HepG2 (cell line): ENCODE data around the gene HNRNPA1L2. TPM values are rescaled to one million over a fixed set of nuclear protein-coding genes. Genes with fewer than 3 reads are reported as not detected.

Experiments used
- CBX2 ChIP-seq, 2 experiments: fragments of 200-600 bp in 1 of 2; sonication (generic); formaldehyde crosslinking in 1 of 2; IDR thresholded peaks; 2 replicates each; pipeline versions ENCODE4 v1.7.0 to v1.8.1; 2018 to 2022; ENCODE audit warnings: low read depth in 2 of 2, low read length in 1 of 2, mild to moderate bottlenecking in 1 of 2, missing genetic modification reagents in 1 of 2
- CREB1 ChIP-seq, 2 experiments: fragments of 450-650 bp in 1 of 2; IDR thresholded peaks; 2 replicates each; pipeline ENCODE4 v1.6.1; 2016 to 2017; ENCODE audit warnings: control low read depth in 1 of 2, mild to moderate bottlenecking in 1 of 2, missing compliant biosample characterization in 1 of 2, missing genetic modification characterization in 1 of 2
- E2F2 ChIP-seq: sonication (generic); formaldehyde crosslinking; IDR thresholded peaks from 2 replicates; pipeline ENCODE4 v1.4.0; 2020; ENCODE audit warnings: missing genetic modification reagents, borderline replicate concordance
- FOSL1 ChIP-seq: sonication (generic); formaldehyde crosslinking; IDR thresholded peaks from 2 replicates; pipeline ENCODE4 v1.9.0; 2021; ENCODE audit warnings: missing genetic modification reagents, borderline replicate concordance
- HES4 ChIP-seq: sonication (generic); formaldehyde crosslinking; IDR thresholded peaks from 2 replicates; pipeline ENCODE4 v1.9.0; 2021; ENCODE audit warnings: mild to moderate bottlenecking, missing genetic modification reagents, borderline replicate concordance
- NFIB ChIP-seq: sonication (generic); formaldehyde crosslinking; IDR thresholded peaks from 2 replicates; pipeline ENCODE4 v1.9.0; 2021; ENCODE audit warnings: missing genetic modification reagents, mild to moderate bottlenecking, borderline replicate concordance
- NR2F2 ChIP-seq: IDR thresholded peaks from 2 replicates; pipeline ENCODE4 v1.6.1; 2012; ENCODE audit warnings: low read depth, inconsistent platforms, borderline replicate concordance
- RAD51 ChIP-seq: fragments of 450-650 bp; IDR thresholded peaks from 2 replicates; pipeline ENCODE4 v1.6.1; 2016; ENCODE audit warnings: borderline replicate concordance
- RBM39 ChIP-seq: fragments of 200-400 bp; formaldehyde crosslinking; IDR thresholded peaks from one replicate; pipeline ENCODE4 v1.6.1; 2018; ENCODE audit warnings: antibody characterized with exemption, mild to moderate bottlenecking, low read depth, low read length; ENCODE audit not compliant: poor library complexity, severe bottlenecking
- SP140L ChIP-seq: sonication (generic); formaldehyde crosslinking; IDR thresholded peaks from 2 replicates; pipeline ENCODE4 v1.4.0; 2020; ENCODE audit warnings: missing genetic modification reagents, borderline replicate concordance
- TERF1 ChIP-seq: sonication (generic); formaldehyde crosslinking; IDR thresholded peaks from 2 replicates; pipeline ENCODE4 v1.8.0; 2022; ENCODE audit warnings: mild to moderate bottlenecking, missing genetic modification reagents, moderate library complexity
- TOPORS ChIP-seq: sonication (generic); formaldehyde crosslinking; IDR thresholded peaks from 2 replicates; pipeline ENCODE4 v1.8.0; 2023; ENCODE audit warnings: mild to moderate bottlenecking, missing genetic modification reagents
- U2AF1 ChIP-seq: fragments of 200-400 bp; formaldehyde crosslinking; optimal IDR thresholded peaks from 2 replicates; pipeline ENCODE3; 2017; ENCODE audit warnings: mild to moderate bottlenecking, low read depth, low read length
- ZNF280B ChIP-seq: sonication (generic); formaldehyde crosslinking; IDR thresholded peaks from 2 replicates; pipeline ENCODE4 v1.5.0; 2020; ENCODE audit warnings: missing genetic modification reagents, mild to moderate bottlenecking, borderline replicate concordance
- ZNF589 ChIP-seq: sonication (generic); formaldehyde crosslinking; conservative IDR thresholded peaks from 2 replicates; pipeline ENCODE4 v1.8.0; 2022; ENCODE audit warnings: mild to moderate bottlenecking, moderate library complexity, missing genetic modification reagents
- ZNF776 ChIP-seq: sonication (generic); formaldehyde crosslinking; IDR thresholded peaks from 2 replicates; pipeline ENCODE4 v1.4.0; 2020; ENCODE audit warnings: mild to moderate bottlenecking, missing genetic modification reagents
- ZNF879 ChIP-seq: sonication (generic); formaldehyde crosslinking; IDR thresholded peaks from 2 replicates; pipeline ENCODE4 v1.8.1; 2023; ENCODE audit warnings: missing genetic modification reagents
- polyA plus RNA-seq, 8 experiments: library from polyadenylated mRNA; depleted of rRNA in 3 of 8; stranded (reverse) in 7 of 8; unstranded in 1 of 8; fragments of >200 nt; fragmentation: Illumina TruSeq in 4 of 8; extraction: Trizol in 4 of 8; gene quantifications; 2 replicates each; pipeline versions ENCODE4 v1.2.1 to v1.2.3, GENCODE V29; 2011 to 2016; ENCODE audit warnings: low read depth in 4 of 8, missing spikeins in 1 of 8, mixed read lengths in 1 of 8; ENCODE audit not compliant: insufficient read depth in 1 of 8
- total RNA-seq, 5 experiments: library from RNA; depleted of rRNA; stranded (reverse); fragments of >200 nt; fragmentation: Illumina TruSeq; extraction: Trizol; gene quantifications; 2 replicates each; pipeline ENCODE4 v1.2.3, GENCODE V29; 2016; ENCODE audit warnings: low read depth in 1 of 5
- TF ChIP-seq, protein P1 (sequence below): sonication (generic); formaldehyde crosslinking; IDR thresholded peaks from 2 replicates; pipeline ENCODE4 v1.4.0; 2020; ENCODE audit warnings: missing genetic modification reagents, borderline replicate concordance

The HNRNPA1L2 gene
- total and polyA plus RNA-seq, 2 of the 13 experiments (the other 11 are each of a cell fraction or from before 2014, with no cell fraction given): 3.6 to 7.1 TPM

GRCh38 chr13:52617070-52618060 lies 24.9 kb upstream of the HNRNPA1L2 start (continued):
- no peak for TF ChIP-seq TERF1 (CRISPR knock-in tag)
- no peak for TF ChIP-seq FOSL1 (CRISPR knock-in tag)
- peak; percentile 44; the same call in 1 of the 2 replicates for TF ChIP-seq NR2F2
- no peak for TF ChIP-seq NFIB (CRISPR knock-in tag)
- TF ChIP-seq HES4 (CRISPR knock-in tag): no peak
- TF ChIP-seq U2AF1: peak; percentile 58
- TF ChIP-seq, protein P1, sequence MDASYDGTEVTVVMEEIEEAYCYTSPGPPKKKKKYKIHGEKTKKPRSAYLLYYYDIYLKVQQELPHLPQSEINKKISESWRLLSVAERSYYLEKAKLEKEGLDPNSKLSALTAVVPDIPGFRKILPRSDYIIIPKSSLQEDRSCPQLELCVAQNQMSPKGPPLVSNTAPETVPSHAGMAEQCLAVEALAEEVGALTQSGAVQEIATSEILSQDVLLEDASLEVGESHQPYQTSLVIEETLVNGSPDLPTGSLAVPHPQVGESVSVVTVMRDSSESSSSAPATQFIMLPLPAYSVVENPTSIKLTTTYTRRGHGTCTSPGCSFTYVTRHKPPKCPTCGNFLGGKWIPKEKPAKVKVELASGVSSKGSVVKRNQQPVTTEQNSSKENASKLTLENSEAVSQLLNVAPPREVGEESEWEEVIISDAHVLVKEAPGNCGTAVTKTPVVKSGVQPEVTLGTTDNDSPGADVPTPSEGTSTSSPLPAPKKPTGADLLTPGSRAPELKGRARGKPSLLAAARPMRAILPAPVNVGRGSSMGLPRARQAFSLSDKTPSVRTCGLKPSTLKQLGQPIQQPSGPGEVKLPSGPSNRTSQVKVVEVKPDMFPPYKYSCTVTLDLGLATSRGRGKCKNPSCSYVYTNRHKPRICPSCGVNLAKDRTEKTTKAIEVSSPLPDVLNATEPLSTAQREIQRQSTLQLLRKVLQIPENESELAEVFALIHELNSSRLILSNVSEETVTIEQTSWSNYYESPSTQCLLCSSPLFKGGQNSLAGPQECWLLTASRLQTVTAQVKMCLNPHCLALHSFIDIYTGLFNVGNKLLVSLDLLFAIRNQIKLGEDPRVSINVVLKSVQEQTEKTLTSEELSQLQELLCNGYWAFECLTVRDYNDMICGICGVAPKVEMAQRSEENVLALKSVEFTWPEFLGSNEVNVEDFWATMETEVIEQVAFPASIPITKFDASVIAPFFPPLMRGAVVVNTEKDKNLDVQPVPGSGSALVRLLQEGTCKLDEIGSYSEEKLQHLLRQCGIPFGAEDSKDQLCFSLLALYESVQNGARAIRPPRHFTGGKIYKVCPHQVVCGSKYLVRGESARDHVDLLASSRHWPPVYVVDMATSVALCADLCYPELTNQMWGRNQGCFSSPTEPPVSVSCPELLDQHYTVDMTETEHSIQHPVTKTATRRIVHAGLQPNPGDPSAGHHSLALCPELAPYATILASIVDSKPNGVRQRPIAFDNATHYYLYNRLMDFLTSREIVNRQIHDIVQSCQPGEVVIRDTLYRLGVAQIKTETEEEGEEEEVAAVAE (CRISPR knock-in tag): 0 out of 2 replicates have a peak, but pooled peaks have one; percentile 54
- no peak; the same call in 1 of the 2 replicates for TF ChIP-seq CBX2 (IDR thresholded peaks at IDR 0.05; ENCODE audit: low read depth, low read length)
- TF ChIP-seq CBX2 (CRISPR knock-in tag; IDR thresholded peaks at IDR 0.05; ENCODE audit: low read depth): no peak; the same call in 1 of the 2 replicates
- no peak for TF ChIP-seq ZNF879 (CRISPR knock-in tag)
- TF ChIP-seq RBM39: peak; percentile 85
- TF ChIP-seq RAD51: no peak
- no peak for TF ChIP-seq TOPORS (CRISPR knock-in tag)
- no peak for TF ChIP-seq CREB1 (IDR thresholded peaks at IDR 0.05)
- 0 out of 2 replicates have a peak, but pooled peaks have one; percentile 41 for TF ChIP-seq CREB1 (CRISPR knock-in tag; IDR thresholded peaks at IDR 0.05)
- TF ChIP-seq ZNF776 (CRISPR knock-in tag): peak; percentile 43; the same call in 1 of the 2 replicates
- peak; percentile 69; the same call in 1 of the 2 replicates for TF ChIP-seq ZNF589 (CRISPR knock-in tag)
- no peak for TF ChIP-seq SP140L
- TF ChIP-seq ZNF280B: no peak
- TF ChIP-seq E2F2 (CRISPR knock-in tag): no peak
